H9 (cell line): Measurements from ENCODE around the gene UBE3C. TPM values are rescaled to one million over a fixed set of nuclear protein-coding genes. Genes with fewer than 3 reads are reported as not detected.
"Not testable (repeated sequence)": the region's sequence is repeated elsewhere in the genome, so short reads cannot be mapped to it uniquely, and the experiment has no call there.

Experiments used
- DNase-seq: peaks from one replicate; pipeline ENCODE4 v3.0.0-alpha.2; 2017
- H2AFZ ChIP-seq: one replicate; pipeline ENCODE4 v1.6.1; 2013; ENCODE audit warnings: mild to moderate bottlenecking, low read length, control low read depth, moderate library complexity
- H2AK5ac ChIP-seq: 2 replicates; pipeline ENCODE4 v1.6.1; 2013; ENCODE audit warnings: low read length, control low read depth, mixed read lengths; ENCODE audit not compliant: insufficient read length
- H2BK120ac ChIP-seq: one replicate; pipeline ENCODE4 v1.6.1; 2013; ENCODE audit warnings: low read depth, mild to moderate bottlenecking, low read length, control low read depth, inconsistent platforms; ENCODE audit not compliant: poor library complexity, severe bottlenecking
- H2BK12ac ChIP-seq: 2 replicates; pipeline ENCODE4 v1.6.1; 2013; ENCODE audit warnings: low read length, control low read depth, mixed read lengths, low read depth; ENCODE audit not compliant: insufficient read length
- H2BK15ac ChIP-seq: 2 replicates; pipeline ENCODE4 v1.6.1; 2013; ENCODE audit warnings: low read depth, low read length, control low read depth
- H2BK20ac ChIP-seq: one replicate; pipeline ENCODE4 v1.6.1; 2013; ENCODE audit warnings: low read depth, mild to moderate bottlenecking, low read length, control low read depth, inconsistent platforms; ENCODE audit not compliant: poor library complexity, severe bottlenecking
- H2BK5ac ChIP-seq: 2 replicates; pipeline ENCODE4 v1.6.1; 2013; ENCODE audit warnings: low read length, control low read depth, mixed read lengths; ENCODE audit not compliant: insufficient read length
- H3K14ac ChIP-seq: 2 replicates; pipeline ENCODE4 v1.6.1; 2013; ENCODE audit warnings: low read length, control low read depth; ENCODE audit not compliant: insufficient read depth
- H3K18ac ChIP-seq: 2 replicates; pipeline ENCODE4 v1.6.1; 2013; ENCODE audit warnings: low read depth, mild to moderate bottlenecking, mixed read lengths, low read length, control low read depth; ENCODE audit not compliant: insufficient read length
- H3K23ac ChIP-seq: 2 replicates; pipeline ENCODE4 v1.6.1; 2013; ENCODE audit warnings: low read length, control low read depth, mixed read lengths, low read depth; ENCODE audit not compliant: insufficient read length
- H3K23me2 ChIP-seq: 2 replicates; pipeline ENCODE4 v1.6.1; 2013; ENCODE audit warnings: low read depth, mild to moderate bottlenecking, mixed read lengths, low read length, control low read depth; ENCODE audit not compliant: insufficient read length, poor library complexity, severe bottlenecking
- H3K27ac ChIP-seq: 2 replicates; pipeline ENCODE4 v1.5.1; 2013; ENCODE audit warnings: low read length, control low read depth, mixed read lengths, low read depth; ENCODE audit not compliant: insufficient read length
- H3K27me3 ChIP-seq: 2 replicates; pipeline ENCODE4 v1.6.1; 2013; ENCODE audit warnings: low read length, control low read depth, inconsistent platforms; ENCODE audit not compliant: insufficient read depth
- H3K4ac ChIP-seq: 2 replicates; pipeline ENCODE4 v1.6.1; 2013; ENCODE audit warnings: low read depth, mild to moderate bottlenecking, control low read depth, inconsistent platforms, low read length, moderate library complexity
- H3K4me1 ChIP-seq: 2 replicates; pipeline ENCODE4 v1.6.1; 2013; ENCODE audit warnings: low read length, control low read depth, inconsistent platforms; ENCODE audit not compliant: insufficient read depth
- H3K4me2 ChIP-seq: 2 replicates; pipeline ENCODE4 v1.6.1; 2013; ENCODE audit warnings: low read length, control low read depth, mixed read lengths; ENCODE audit not compliant: insufficient read length, insufficient read depth
- H3K56ac ChIP-seq: 2 replicates; pipeline ENCODE4 v1.6.1; 2013; ENCODE audit warnings: low read depth, mild to moderate bottlenecking, mixed read lengths, low read length, control low read depth; ENCODE audit not compliant: insufficient read length
- H3K79me1 ChIP-seq: 2 replicates; pipeline ENCODE4 v1.6.1; 2013; ENCODE audit warnings: low read depth, mild to moderate bottlenecking, moderate library complexity, low read length, control low read depth, inconsistent platforms; ENCODE audit not compliant: insufficient read depth, poor library complexity, severe bottlenecking
- H3K79me2 ChIP-seq: 2 replicates; pipeline ENCODE4 v1.6.1; 2013; ENCODE audit warnings: low read length, control low read depth, inconsistent platforms; ENCODE audit not compliant: insufficient read depth
- H3K9ac ChIP-seq: 2 replicates; pipeline ENCODE4 v1.6.1; 2013; ENCODE audit warnings: low read length, control low read depth, mixed read lengths; ENCODE audit not compliant: insufficient read length; ENCODE audit errors: extremely low read depth
- H3K9me3 ChIP-seq: one replicate; pipeline ENCODE4 v1.6.1; 2013; ENCODE audit warnings: low read depth, low read length, inconsistent platforms; ENCODE audit not compliant: control insufficient read depth
- H3T11ph ChIP-seq: one replicate; pipeline ENCODE4 v1.6.1; 2013; ENCODE audit warnings: mild to moderate bottlenecking, low read length, control low read depth, inconsistent platforms
- H4K20me1 ChIP-seq: one replicate; pipeline ENCODE4 v1.6.1; 2013; ENCODE audit not compliant: control insufficient read depth, insufficient read length, insufficient read depth
- H4K5ac ChIP-seq: 2 replicates; pipeline ENCODE4 v1.6.1; 2013; ENCODE audit warnings: low read depth, mild to moderate bottlenecking, mixed read lengths, low read length, control low read depth; ENCODE audit not compliant: insufficient read length
- H4K8ac ChIP-seq: replicated peaks from 2 replicates; pipeline ENCODE4 v1.6.1; 2013; ENCODE audit warnings: low read length, control low read depth, mixed read lengths, low read depth; ENCODE audit not compliant: insufficient read length
- H4K91ac ChIP-seq: 2 replicates; pipeline ENCODE4 v1.6.1; 2013; ENCODE audit warnings: low read depth, mild to moderate bottlenecking, moderate library complexity, mixed read lengths, low read length, control low read depth; ENCODE audit not compliant: insufficient read length
- H3K27ac Mint-ChIP-seq, 3 experiments: 2 replicates in 2 of 3; 3 replicates in 1 of 3; pipeline ENCODE4 v1.8.0; 2020 to 2021; ENCODE audit warnings: mixed read lengths in 3 of 3, mild to moderate bottlenecking in 1 of 3, moderate library complexity in 1 of 3
- H3K27me3 Mint-ChIP-seq: 2 replicates; pipeline ENCODE4 v1.8.0; 2021; ENCODE audit warnings: low read depth, mild to moderate bottlenecking, moderate library complexity, mixed read lengths
- H3K36me3 Mint-ChIP-seq, 3 experiments: 2 replicates in 2 of 3; 3 replicates in 1 of 3; pipeline ENCODE4 v1.8.0; 2020 to 2021; ENCODE audit warnings: low read depth in 3 of 3, mixed read lengths in 3 of 3; ENCODE audit not compliant: insufficient read depth in 1 of 3
- H3K4me1 Mint-ChIP-seq, 2 experiments: 2 replicates each; pipeline ENCODE4 v1.8.0; 2020; ENCODE audit warnings: mixed read lengths in 2 of 2
- H3K4me3 Mint-ChIP-seq, 2 experiments: 2 replicates in 1 of 2; 3 replicates in 1 of 2; pipeline ENCODE4 v1.8.0; 2020 to 2021; ENCODE audit warnings: mild to moderate bottlenecking in 2 of 2, mixed read lengths in 2 of 2, moderate library complexity in 1 of 2
- H3K9me3 Mint-ChIP-seq, 2 experiments: 2 replicates in 1 of 2; 3 replicates in 1 of 2; pipeline ENCODE4 v1.8.0; 2020; ENCODE audit warnings: mild to moderate bottlenecking in 2 of 2, mixed read lengths in 2 of 2, moderate library complexity in 1 of 2
- WGBS: extraction: QIAGEN DNeasy Blood & Tissue Kit; methylation state at CpG from one replicate; pipeline ENCODE4 v1.1.7; 2013; ENCODE audit warnings: missing lambda C conversion rate, low lambda C conversion rate, mixed read lengths; ENCODE audit not compliant: insufficient read length; ENCODE audit errors: extremely low coverage; 5-methylcytosine and 5-hydroxymethylcytosine counted together
- total RNA-seq: library from RNA; stranded (reverse); gene quantifications from 2 replicates; pipeline ENCODE4 v1.2.1, GENCODE V29; 2021
- TF ChIP-seq, protein P1 (sequence below): fragments of 200-600 bp; sonication (generic); conservative IDR thresholded peaks from 3 replicates; pipeline ENCODE4 v1.8.0; 2021; ENCODE audit warnings: antibody characterized with exemption, mild to moderate bottlenecking

UBE3C gene
- total RNA-seq, 1 experiment from 2014 or later: 63.3 TPM

DNA sequence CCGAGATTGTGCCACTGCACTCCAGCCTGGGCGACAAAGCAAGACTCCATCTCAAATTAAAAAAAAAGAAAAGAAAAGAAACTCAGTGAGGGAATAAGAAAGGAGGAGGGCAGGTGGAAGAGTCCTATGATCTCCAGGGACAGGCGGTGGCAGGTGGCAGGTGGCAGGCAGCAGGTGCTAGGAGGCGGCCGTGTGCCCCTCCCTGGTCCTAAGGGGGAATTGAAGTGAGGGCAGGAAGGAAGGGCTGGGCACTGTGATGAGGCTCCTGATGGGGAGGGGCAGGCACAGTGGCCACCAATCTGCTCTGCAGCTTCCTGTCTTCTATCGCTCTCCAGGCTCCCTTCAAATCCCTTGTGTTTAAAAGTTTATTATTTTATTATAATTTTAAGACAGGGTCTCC lies 41.2 kb upstream of the UBE3C start:
- no CpG with 5 or more reads among the region's 6 CpGs for WGBS

DNA sequence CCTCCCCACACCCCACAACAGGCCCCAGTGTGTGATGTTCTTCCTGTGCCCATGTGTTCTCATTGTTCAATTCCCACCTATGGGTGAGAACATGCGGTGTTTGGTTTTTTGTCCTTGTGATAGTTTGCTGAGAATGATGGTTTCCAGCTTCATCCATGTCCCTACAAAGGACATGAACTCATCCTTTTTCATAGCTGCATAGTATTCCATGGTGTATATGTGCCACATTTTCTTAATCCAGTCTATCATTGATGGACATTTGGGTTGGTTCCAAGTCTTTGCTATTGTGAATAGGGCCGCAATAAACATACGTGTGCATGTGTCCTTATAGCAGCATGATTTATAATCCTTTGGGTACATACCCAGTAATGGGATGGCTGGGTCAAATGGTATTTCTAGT lies 38.7 kb upstream of the UBE3C start:
- H4K5ac ChIP-seq, H2BK20ac ChIP-seq, H2BK15ac ChIP-seq, H3K9me3 ChIP-seq, H3K4me1 ChIP-seq, H3T11ph ChIP-seq, H2BK120ac ChIP-seq, H2AFZ ChIP-seq, H3K36me3 Mint-ChIP-seq, H3K79me2 ChIP-seq, H3K18ac ChIP-seq, H3K27me3 ChIP-seq, H2BK12ac ChIP-seq, H2AK5ac ChIP-seq, H4K91ac ChIP-seq, H4K8ac ChIP-seq, DNase-seq, H3K9ac ChIP-seq, H3K27ac ChIP-seq, H3K4ac ChIP-seq, H3K23me2 ChIP-seq, H3K23ac ChIP-seq, H2BK5ac ChIP-seq, H3K4me2 ChIP-seq, H4K20me1 ChIP-seq, H3K56ac ChIP-seq, H3K4me1 Mint-ChIP-seq, H3K27ac Mint-ChIP-seq, H3K4me3 Mint-ChIP-seq, H3K14ac ChIP-seq, H3K79me1 ChIP-seq: not testable (repeated sequence)
- no CpG with 5 or more reads among the region's 3 CpGs for WGBS
- peaks cover 20 to 24% of the 10 kb centered on the region in 2 experiments for H3K9me3 Mint-ChIP-seq
- peaks cover 37% of the 10 kb centered on the region for H3K27me3 Mint-ChIP-seq

More for the DNA sequence above, 41.2 kb upstream of the UBE3C start:
- H3K18ac ChIP-seq: no peak overlapping the region
- Mint-ChIP-seq H3K4me1 (peaks cover 0 to 4% of the 10 kb centered on the region in 2 experiments; a peak in 1 of 4 replicates), H3K9me3 (peaks cover 14 to 25% of the 10 kb centered on the region in 2 experiments), H3K27me3 (peaks cover 18% of the 10 kb centered on the region), H3K4me3 (no peak overlapping the region), H3K36me3 (peaks cover 3 to 5% (median 5%) of the 10 kb centered on the region in 3 experiments), H3K27ac (no peak overlapping the region)
- no peaks in the 10 kb centered on the region for H3K23me2 ChIP-seq
- H3K4me2 ChIP-seq: no peak overlapping the region
- no peak overlapping the region for H2AFZ ChIP-seq
- H3K14ac ChIP-seq: no peak overlapping the region
- H3K56ac ChIP-seq: no peak overlapping the region
- no peak overlapping the region for H2AK5ac ChIP-seq
- no peak overlapping the region for H2BK5ac ChIP-seq
- no peaks in the 10 kb centered on the region for H3K79me1 ChIP-seq
- H3K27me3 ChIP-seq: no peaks in the 10 kb centered on the region
- H4K91ac ChIP-seq: no peak overlapping the region
- H4K20me1 ChIP-seq: no peaks in the 10 kb centered on the region
- no peak overlapping the region for H3K23ac ChIP-seq
- no peak overlapping the region for H4K5ac ChIP-seq
- H2BK120ac ChIP-seq: no peak overlapping the region
- no peak overlapping the region for H2BK15ac ChIP-seq
- H3K4ac ChIP-seq: no peak overlapping the region
- no peaks in the 10 kb centered on the region for H3K79me2 ChIP-seq
- no peak overlapping the region for H4K8ac ChIP-seq
- no peak overlapping the region for H3T11ph ChIP-seq
- H3K27ac ChIP-seq: no peak overlapping the region
- H3K9me3 ChIP-seq: peaks cover 9% of the 10 kb centered on the region
- TF ChIP-seq, protein P1, sequence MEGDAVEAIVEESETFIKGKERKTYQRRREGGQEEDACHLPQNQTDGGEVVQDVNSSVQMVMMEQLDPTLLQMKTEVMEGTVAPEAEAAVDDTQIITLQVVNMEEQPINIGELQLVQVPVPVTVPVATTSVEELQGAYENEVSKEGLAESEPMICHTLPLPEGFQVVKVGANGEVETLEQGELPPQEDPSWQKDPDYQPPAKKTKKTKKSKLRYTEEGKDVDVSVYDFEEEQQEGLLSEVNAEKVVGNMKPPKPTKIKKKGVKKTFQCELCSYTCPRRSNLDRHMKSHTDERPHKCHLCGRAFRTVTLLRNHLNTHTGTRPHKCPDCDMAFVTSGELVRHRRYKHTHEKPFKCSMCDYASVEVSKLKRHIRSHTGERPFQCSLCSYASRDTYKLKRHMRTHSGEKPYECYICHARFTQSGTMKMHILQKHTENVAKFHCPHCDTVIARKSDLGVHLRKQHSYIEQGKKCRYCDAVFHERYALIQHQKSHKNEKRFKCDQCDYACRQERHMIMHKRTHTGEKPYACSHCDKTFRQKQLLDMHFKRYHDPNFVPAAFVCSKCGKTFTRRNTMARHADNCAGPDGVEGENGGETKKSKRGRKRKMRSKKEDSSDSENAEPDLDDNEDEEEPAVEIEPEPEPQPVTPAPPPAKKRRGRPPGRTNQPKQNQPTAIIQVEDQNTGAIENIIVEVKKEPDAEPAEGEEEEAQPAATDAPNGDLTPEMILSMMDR: no peak
- no peak overlapping the region for H2BK12ac ChIP-seq
- H3K4me1 ChIP-seq: no peaks in the 10 kb centered on the region
- no peak overlapping the region for H3K9ac ChIP-seq
- DNase-seq: no peak
- H2BK20ac ChIP-seq: no peak overlapping the region
